ENCODE data around the gene DPP6.

- TF ChIP-seq, protein P1, sequence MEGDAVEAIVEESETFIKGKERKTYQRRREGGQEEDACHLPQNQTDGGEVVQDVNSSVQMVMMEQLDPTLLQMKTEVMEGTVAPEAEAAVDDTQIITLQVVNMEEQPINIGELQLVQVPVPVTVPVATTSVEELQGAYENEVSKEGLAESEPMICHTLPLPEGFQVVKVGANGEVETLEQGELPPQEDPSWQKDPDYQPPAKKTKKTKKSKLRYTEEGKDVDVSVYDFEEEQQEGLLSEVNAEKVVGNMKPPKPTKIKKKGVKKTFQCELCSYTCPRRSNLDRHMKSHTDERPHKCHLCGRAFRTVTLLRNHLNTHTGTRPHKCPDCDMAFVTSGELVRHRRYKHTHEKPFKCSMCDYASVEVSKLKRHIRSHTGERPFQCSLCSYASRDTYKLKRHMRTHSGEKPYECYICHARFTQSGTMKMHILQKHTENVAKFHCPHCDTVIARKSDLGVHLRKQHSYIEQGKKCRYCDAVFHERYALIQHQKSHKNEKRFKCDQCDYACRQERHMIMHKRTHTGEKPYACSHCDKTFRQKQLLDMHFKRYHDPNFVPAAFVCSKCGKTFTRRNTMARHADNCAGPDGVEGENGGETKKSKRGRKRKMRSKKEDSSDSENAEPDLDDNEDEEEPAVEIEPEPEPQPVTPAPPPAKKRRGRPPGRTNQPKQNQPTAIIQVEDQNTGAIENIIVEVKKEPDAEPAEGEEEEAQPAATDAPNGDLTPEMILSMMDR (IDR thresholded peaks at IDR 0.05): no peak
- TF ChIP-seq SMC3 (IDR thresholded peaks at IDR 0.05) (no peak), POLR2A (IDR thresholded peaks at IDR 0.05; ENCODE audit: low read length) (no peak), REST (IDR thresholded peaks at IDR 0.05) (no peak), CHD2 (IDR thresholded peaks at IDR 0.05; ENCODE audit: low read length, partially characterized antibody) (no peak), KDM1A (IDR thresholded peaks at IDR 0.05; ENCODE audit: low read depth) (no peak), JUN (IDR thresholded peaks at IDR 0.05) (no peak), RAD21 (conservative IDR thresholded peaks at IDR 0.05 in 1 of 2, IDR thresholded peaks at IDR 0.05 in 1 of 2) (no peak), FOSL2 (IDR thresholded peaks at IDR 0.05) (no peak), FOSL2 (CRISPR knock-in tag; IDR thresholded peaks at IDR 0.05) (no peak), MAX (IDR thresholded peaks at IDR 0.05) (no peak), HES2 (IDR thresholded peaks at IDR 0.05) (no peak), RFX5 (IDR thresholded peaks at IDR 0.05) (no peak), KDM5A (IDR thresholded peaks at IDR 0.05) (no peak), HOXA7 (CRISPR knock-in tag; IDR thresholded peaks at IDR 0.05) (no peak)
These were observed 636.8 kb downstream of the DPP6 start for GRCh38 chr7:154688952-154689351.
